GM18505 (cell line): ENCODE results near the gene KCNC3.

Experiments
- ATAC-seq: cut with Tn5 transposase; IDR thresholded peaks from one replicate; pipeline ENCODE4 v1.9.1; 2021; ENCODE audit not compliant: unreplicated experiment
- POLR2A ChIP-seq: IDR thresholded peaks from 4 replicates; pipeline ENCODE4 v1.6.1; 2011; ENCODE audit warnings: borderline replicate concordance; ENCODE audit not compliant: insufficient read depth, insufficient read length; ENCODE audit errors: extremely low read depth

The KCNC3 gene

DNA sequence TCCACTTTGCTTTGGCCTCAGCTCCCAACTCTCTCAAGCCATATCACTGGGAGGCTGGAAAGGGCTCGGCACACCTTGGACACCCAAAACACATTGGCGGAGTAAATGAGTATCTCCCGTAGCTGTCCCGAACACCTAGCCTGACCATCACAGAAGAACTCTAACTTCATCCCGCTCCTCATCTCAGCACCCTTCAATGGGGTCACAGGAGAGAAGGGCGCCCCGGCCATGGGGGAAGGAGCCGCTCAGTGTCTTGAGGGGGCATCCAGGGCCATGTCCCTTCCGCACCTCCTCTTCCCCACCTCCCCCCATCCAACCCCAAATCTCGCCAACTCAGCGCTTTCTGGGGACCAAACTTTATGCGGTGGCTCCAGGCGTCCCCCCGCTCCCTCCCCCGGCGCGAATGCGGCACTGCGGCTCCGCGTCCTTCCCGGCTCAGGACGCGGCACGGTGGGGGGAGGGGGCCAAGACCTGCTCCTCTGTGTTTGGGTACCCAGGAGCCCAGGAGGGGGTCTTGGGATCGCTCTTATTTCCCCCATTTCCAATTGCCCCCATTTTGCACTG is 3.0 kb downstream of the KCNC3 start:
- no peak for TF ChIP-seq POLR2A

DNA sequence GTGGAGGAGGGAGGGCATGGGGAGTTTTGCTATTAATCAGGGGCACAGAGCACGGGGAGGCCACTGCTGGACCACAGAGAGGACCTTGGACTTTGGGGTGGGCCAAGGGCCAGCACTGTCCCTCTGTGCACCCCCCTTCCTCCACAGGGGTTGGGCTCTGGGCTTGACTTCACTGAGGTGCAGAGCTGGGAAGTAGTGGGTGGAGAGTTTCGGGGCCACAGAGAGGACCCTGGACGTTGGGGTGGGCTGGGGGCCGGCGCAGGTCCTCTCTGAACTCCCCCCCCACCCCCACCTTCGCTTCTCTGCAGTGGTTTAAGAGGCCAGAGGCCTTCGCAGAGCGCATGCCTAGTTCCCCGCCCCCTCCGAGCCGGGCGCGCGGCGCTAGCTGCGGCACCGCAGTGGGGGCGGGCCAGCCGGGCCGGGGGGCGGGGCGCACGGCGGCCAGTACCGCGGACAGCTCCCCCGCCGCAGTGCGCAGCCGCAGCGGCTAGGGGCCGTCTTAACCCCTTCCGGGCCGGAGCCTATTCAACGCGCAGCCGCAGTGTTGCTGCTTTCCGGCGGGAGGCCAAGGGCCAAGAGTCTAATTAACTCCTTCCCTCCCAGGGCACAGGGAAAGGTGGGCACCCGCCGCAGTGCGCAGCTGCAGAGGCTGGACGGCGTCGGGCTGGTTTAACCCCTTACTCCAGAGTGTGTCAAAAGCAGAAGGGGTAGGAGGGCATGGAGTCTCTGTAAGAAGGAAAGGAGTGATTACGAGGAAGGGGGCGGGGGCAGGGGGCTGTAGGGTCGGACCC is 3.7 kb downstream of the KCNC3 start:
- ATAC-seq = no peak
- TF ChIP-seq POLR2A = no peak

More for the DNA sequence above, 3.0 kb downstream of the KCNC3 start:
- ATAC-seq = no peak

DNA sequence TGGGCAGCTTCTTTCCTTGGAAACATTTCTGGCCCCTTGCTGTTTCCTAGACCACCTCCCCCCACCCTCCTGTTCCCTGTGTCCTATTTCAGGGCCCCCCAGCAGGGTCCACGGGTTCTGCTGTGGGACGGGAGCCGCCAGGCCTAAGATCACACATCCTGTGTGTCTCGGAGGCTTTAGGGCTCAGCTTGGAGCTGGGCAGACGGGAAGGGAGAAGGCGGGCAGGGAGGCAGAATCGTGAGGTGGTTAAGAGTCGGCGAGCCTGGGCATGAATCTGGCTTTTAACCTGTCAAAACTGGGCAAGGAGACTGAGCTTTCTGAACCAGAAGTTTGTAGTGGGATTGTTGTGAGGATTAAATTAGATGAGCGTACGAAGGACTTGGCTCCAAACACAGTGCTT is 4.8 kb downstream of the KCNC3 start:
- no peak for ATAC-seq
- TF ChIP-seq POLR2A = no peak

DNA sequence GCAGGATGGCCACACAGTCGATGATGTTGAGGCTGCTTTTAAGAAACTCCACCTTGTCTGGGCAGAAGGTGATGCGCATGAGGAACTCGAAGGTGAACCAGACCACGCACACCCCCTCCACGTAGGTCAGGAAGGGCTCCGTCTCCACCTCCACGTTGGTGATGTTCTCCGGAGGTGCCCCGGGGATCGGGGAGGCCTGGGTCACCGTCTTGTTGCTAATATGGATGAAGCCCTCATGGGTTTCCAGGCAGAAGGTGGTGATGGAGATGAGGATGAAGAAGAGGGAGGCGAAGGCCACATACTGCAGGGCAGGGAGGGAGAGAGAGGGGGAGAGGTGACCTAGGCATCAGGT is 5.4 kb downstream of the KCNC3 start:
- no peak for TF ChIP-seq POLR2A
- ATAC-seq = no peak

DNA sequence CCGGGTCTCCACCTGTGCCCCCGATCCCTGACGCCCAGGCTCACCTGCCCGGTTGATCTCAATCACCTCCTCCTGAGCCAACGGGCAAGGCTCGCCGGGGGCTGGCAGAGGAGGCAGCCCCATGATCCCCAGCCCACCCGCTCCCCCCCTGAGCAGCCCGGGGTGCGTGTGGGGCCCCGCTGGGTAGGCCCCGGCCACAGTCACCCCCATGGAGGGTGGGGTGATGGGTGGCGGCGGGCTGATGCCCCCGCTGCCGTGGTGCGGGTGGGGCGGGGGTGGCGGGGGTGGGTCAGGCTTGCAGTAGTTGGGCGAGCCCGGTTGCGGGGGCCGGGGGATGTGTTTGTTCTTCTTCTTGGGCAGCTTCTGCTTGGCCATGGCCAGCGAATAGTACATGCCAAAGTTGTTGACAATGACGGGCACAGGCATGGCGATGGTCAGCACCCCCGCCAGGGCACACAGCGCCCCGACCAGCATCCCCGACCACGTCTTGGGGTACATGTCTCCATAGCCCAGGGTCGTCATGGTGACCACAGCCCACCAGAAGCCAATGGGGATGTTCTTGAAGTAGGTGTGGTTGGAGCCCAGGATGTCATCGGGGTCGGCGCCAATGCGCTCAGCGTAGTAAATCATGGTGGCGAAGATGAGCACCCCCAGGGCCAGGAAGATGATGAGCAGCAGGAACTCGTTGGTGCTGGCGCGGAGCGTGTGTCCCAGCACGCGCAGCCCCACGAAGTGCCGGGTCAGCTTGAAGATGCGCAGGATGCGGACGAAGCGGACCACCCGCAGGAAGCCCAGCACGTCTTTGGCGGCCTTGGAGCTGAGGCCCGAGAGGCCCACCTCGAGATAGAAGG is 6.0 kb downstream of the KCNC3 start:
- ATAC-seq = no peak

GRCh38 chr19:50322234-50322633 is 6.9 kb downstream of the KCNC3 start:
- ATAC-seq = no peak
- TF ChIP-seq POLR2A = no peak

More for the DNA sequence above, 6.0 kb downstream of the KCNC3 start:
- TF ChIP-seq POLR2A = no peak

DNA sequence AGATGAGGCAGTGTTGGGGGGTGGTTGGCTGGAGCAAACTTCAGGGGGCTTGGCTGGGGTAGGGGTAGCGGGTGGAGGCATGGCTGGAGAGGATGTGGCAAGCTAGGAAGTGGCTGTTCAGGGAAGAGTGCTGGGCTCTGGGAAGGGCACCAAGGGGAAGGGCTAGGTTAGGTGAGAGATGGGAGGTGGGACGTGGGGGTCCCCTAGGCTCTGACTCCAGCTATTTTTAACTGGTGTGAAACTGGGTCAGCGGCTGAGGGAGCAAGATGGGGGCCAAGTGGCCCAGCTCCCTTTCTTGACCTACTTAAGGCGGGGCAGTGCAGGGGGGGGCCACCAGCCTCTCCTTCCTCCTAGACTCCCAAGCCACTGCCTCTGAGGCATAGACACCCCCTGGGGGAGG is 7.3 kb downstream of the KCNC3 start:
- ATAC-seq = no peak
- TF ChIP-seq POLR2A = no peak

DNA sequence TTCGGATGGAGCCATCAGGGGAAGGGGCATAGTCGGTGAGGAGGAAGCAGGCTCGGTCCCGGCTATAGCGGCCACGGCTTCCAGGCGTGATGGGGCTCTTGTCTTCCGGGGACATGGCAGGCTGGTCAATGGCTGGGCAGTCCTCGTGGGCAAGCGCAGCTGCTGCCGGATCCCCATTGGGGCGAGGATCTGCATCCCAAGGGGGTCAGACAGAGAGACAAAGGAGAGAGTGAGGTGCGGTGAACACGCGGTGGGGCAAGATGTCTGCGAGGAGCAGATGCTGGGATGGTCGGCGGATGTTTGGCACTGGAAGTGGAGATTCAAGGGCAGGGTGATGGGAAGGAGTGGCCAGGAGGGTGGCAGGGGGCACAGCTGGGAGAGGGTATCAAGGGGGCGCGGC is 8.6 kb downstream of the KCNC3 start:
- no peak for TF ChIP-seq POLR2A
- no peak for ATAC-seq

DNA sequence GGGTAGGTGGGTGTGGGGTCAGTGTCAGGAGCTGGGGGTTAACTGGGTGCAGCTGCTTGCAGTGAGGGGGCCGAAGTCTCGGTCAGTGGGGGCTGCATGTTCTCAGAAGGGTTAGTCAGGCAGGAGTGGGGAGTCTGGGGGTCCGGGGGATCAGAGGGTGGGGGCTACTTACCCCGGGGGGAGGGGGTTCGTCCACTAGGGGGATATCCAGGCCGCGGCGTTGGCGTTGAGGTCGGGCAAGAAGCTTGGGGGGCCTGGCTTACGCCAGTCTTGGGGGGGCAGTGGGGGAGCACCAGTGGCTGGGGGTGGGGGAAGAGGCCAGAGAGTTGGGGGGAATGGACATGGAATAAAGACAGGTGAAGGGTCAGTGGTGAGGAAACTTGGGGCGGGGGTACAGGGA is 9.1 kb downstream of the KCNC3 start:
- no peak for ATAC-seq
- no peak for TF ChIP-seq POLR2A

DNA sequence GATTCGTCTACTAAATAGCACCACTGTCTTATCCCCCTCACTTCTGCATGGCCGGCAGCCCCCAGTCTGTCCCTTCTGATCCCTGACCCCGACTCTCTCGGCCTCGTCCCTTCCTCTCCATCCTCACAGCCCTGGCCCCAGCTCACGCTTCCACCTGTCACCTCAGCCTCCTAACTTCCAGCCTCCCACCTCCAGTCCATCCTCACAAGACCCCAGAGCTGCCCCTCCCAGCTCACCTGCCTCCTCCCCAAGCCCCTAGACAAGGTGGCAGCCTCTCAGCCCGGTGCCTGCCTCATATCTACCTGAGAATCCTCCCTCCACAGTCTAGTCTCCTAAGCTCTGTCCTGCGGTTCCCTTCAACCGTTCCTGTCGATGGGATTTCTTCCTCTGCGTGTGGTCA is 10.0 kb downstream of the KCNC3 start:
- no peak for ATAC-seq
- no peak for TF ChIP-seq POLR2A

- ATAC-seq = no peak
- no peak for TF ChIP-seq POLR2A
Measured at GRCh38 chr19:50318438-50318837, 10.7 kb downstream of the KCNC3 start.

- TF ChIP-seq POLR2A = no peak
- ATAC-seq = no peak
Measured at GRCh38 chr19:50317115-50317514, 12.1 kb downstream of the KCNC3 start.

GRCh38 chr19:50315773-50316448 is 13.3 kb downstream of the KCNC3 start:
- ATAC-seq = no peak
- no peak for TF ChIP-seq POLR2A
